ENCODE results near the gene PPP3CB. TPM values are rescaled to one million over a fixed set of nuclear protein-coding genes. Genes with fewer than 3 reads are reported as not detected.
A peak's percentile ranks its signal among the peaks of the same experiment; 100 is the strongest.

The PPP3CB gene
- total and polyA plus RNA-seq, 5 experiments from 2014 or later, result 5.0 to 35.0 (median 5.8) TPM

DNA sequence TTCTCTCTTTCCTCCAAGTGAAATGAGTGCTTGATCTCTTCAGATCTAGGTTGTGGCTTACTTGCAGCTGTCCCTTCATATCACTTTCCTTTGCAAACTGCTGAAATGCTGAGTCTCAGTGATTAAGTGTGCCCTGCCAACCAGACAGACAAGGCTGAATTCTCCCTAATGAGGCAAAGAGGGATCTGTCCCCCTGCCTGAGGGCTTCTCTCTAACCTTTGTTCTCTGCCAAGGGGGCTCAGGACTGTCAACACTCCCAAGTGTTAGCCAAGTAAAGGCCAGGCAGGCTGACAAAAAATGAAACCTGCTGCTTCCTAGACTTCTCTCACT is 62.3 kb downstream of the PPP3CB start, which contains the start of gene MSS51:
MSS51 (minus strand) TSS at position 24 of the 330 bp plus-strand sequence. CDS start 5,277 bp downstream, outside the sequence.
- H3K4me3 Mint-ChIP-seq, result peak within 1 kb of the TSS in 2 of 10 donors; percentile 34
- POLR2A ChIA-PET, result no interaction called here
- peak within 1 kb of the TSS in 9 of 10 donors; percentile 21 to 82 (median 67) for H3K27ac Mint-ChIP-seq
- no peaks in the 10 kb centered on the region for H3K9me3 Mint-ChIP-seq
- H3K4me1 Mint-ChIP-seq, result peaks cover 4 to 24% (median 16%) of the 10 kb centered on the region in 4 donors
- ATAC-seq, result peak; percentile 36 to 52
- H3K27me3 Mint-ChIP-seq, result no peaks in the 10 kb centered on the region
- DNase-seq, result peak in 1 of 10 donors; percentile 12
- peaks cover 0 to 23% (median 2%) of the 10 kb centered on the region in 3 donors for H3K36me3 Mint-ChIP-seq

- no peak for DNase-seq
- POLR2A ChIA-PET, result no interaction called here
- Mint-ChIP-seq H3K27me3 (no peaks in the 10 kb centered on the region), H3K9me3 (no peaks in the 10 kb centered on the region), H3K27ac (peak overlapping the region in 6 of 10 donors; percentile 4 to 81 (median 47)), H3K4me3 (peak overlapping the region in 1 of 10 donors; percentile 34), H3K4me1 (peaks cover 4 to 24% (median 16%) of the 10 kb centered on the region in 4 donors), H3K36me3 (peaks cover 0 to 19% (median 0%) of the 10 kb centered on the region in 3 donors)
- ATAC-seq, result no peak
These were observed 62.9 kb downstream of the PPP3CB start for GRCh38 chr10:73432646-73433537.

GRCh38 chr10:73426318-73426717 is 69.5 kb downstream of the PPP3CB start:
- no peak for ATAC-seq
- peak overlapping the region in 2 of 10 donors; percentile 11 to 74 for H3K27ac Mint-ChIP-seq
- no peaks in the 10 kb centered on the region for H3K9me3 Mint-ChIP-seq
- no peak overlapping the region for H3K4me3 Mint-ChIP-seq
- H3K36me3 Mint-ChIP-seq, result peaks cover 8 to 51% (median 20%) of the 10 kb centered on the region in 3 donors
- POLR2A ChIA-PET, result interaction anchor here (0.9 kb wide), 1 partner anchor 11 kb away, joined by 3 read pairs; no protein-coding TSS in a partner anchor
- no peaks in the 10 kb centered on the region for H3K27me3 Mint-ChIP-seq
- no peak for DNase-seq
- peaks cover 0 to 4% (median 0%) of the 10 kb centered on the region in 4 donors for H3K4me1 Mint-ChIP-seq

DNA sequence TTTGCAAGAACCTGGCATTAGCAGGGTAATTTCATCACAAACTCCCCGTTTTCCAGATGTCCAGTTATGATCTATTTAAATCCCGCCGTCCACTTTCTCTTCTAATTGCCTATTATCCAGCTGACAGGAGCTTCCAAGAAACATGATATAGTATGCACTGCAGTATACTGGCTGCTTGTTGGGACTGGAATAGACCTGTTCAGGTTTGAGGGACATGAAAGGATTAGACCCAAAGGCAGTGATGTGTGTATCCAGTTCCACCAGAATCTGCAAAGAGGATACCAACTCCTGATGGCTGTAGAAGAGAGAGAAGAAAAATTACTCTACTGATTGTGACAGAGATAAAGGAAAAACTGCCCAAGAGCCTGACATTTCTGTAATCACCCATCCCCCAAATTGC is 71.3 kb downstream of the PPP3CB start:
- H3K4me1 Mint-ChIP-seq, result peaks cover 0 to 4% (median 0%) of the 10 kb centered on the region in 4 donors
- DNase-seq, result no peak
- H3K36me3 Mint-ChIP-seq, result peaks cover 8 to 51% (median 20%) of the 10 kb centered on the region in 3 donors
- no peak overlapping the region for H3K4me3 Mint-ChIP-seq
- no peaks in the 10 kb centered on the region for H3K27me3 Mint-ChIP-seq
- ATAC-seq, result no peak
- H3K9me3 Mint-ChIP-seq, result no peaks in the 10 kb centered on the region
- POLR2A ChIA-PET, result no interaction called here
- no peak overlapping the region for H3K27ac Mint-ChIP-seq

DNA sequence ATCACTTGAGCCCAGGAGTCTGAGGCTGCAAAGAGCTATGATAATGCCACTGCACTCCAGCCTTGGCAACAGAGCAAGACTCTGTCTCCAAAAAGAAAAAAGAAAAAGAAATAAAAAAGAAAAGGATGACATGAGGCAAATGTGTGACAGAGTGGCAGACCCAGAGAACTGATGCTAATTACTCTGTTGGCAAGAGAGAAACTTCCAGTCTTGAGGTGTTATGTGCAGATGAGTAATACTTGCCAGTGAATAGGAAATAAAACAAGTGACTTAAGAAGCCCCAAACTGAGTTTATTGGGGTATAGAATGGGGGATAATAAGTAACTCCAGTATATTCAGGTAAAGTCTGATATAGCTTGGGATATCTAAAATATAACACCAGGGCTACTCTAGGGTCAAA is 72.5 kb downstream of the PPP3CB start:
- ATAC-seq (no peak), DNase-seq (no peak)
- Mint-ChIP-seq H3K36me3 (peaks cover 8 to 51% (median 20%) of the 10 kb centered on the region in 3 donors), H3K4me3 (no peak overlapping the region), H3K27me3 (no peaks in the 10 kb centered on the region), H3K4me1 (peaks cover 0 to 4% (median 0%) of the 10 kb centered on the region in 4 donors), H3K9me3 (no peaks in the 10 kb centered on the region), H3K27ac (no peak overlapping the region)
- POLR2A ChIA-PET, result no interaction called here

DNA sequence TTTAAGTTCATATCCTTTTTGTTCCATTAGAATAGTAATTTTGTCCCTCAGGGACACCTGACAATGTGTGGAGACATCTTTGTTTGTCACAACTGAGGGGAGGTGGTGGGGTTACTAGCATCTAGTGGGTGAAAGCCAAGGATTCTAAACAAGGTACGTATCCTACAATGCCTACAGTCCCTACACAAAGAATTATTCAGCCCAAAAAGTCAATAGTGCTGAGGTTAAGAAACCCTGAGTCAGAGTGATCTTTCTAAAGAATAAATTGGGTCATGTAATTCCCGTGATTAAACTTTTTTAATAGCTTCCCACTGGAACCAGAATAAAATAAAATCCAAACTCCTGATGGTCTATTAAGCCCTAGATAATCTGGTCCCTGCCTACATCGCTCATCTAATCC is 79.3 kb downstream of the PPP3CB start:
- H3K4me3 Mint-ChIP-seq, result no peak overlapping the region

DNA sequence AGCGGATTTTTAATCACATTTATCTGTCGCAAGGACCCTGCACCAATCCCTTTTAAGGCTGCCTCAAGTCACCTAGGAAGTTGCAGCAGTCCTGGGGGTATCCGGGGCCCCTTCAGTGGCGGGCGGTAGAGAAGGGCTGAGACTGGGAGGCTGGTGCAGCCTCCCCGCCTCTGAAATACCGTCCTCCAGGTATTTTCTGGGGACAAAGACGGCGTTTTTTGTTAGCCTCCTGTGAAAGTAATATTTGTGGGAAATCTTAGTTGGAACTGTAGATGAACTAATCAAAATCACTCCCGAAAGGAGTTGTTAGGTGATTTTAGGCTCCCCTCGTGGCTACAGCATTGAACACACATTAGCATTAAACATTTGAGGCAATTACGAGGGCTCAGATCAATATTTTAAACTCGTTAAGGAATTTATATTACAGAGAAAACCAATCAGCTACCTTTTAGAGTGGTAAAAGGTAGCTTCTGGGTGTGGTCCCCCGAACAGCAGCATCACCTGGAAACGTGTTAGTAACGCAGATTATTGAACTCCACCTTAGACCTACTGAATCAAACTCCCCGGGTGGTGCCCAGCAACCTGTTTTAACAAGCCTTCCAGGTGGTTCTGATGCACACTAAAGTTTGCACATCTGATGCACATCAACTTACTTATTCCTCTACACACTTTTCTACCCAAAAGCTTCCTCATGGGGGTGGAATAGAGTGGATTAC is 81.4 kb downstream of the PPP3CB start:
- H3K36me3 Mint-ChIP-seq, result peaks cover 0 to 4% (median 0%) of the 10 kb centered on the region in 3 donors

More for the DNA sequence above, 79.3 kb downstream of the PPP3CB start:
- POLR2A ChIA-PET, result no interaction called here
- H3K36me3 Mint-ChIP-seq, result no peaks in the 10 kb centered on the region
- peaks cover 0 to 2% (median 0%) of the 10 kb centered on the region in 5 donors for H3K27me3 Mint-ChIP-seq
- no peaks in the 10 kb centered on the region for H3K9me3 Mint-ChIP-seq
- no peak overlapping the region for H3K27ac Mint-ChIP-seq
- peaks cover 10 to 30% (median 27%) of the 10 kb centered on the region in 4 donors for H3K4me1 Mint-ChIP-seq
- DNase-seq (no peak), ATAC-seq (no peak)

GRCh38 chr10:73413528-73414229 is 82.1 kb downstream of the PPP3CB start, which contains the start of gene ANXA7:
Gene ANXA7 (minus strand): TSS chr10:73414058. CDS start chr10:73400856, 13,202 bp downstream.
- Mint-ChIP-seq H3K4me3 (peak within 1 kb of the TSS; percentile 89 to 99 (median 94)), H3K9me3 (no peaks in the 10 kb centered on the region), H3K4me1 (peaks cover 27 to 59% (median 56%) of the 10 kb centered on the region in 4 donors), H3K36me3 (peaks cover 0 to 4% (median 0%) of the 10 kb centered on the region in 3 donors), H3K27me3 (peaks cover 0 to 2% (median 0%) of the 10 kb centered on the region in 5 donors), H3K27ac (peak within 1 kb of the TSS; percentile 84 to 96 (median 93))
- ATAC-seq, result peak; percentile 94 to 96
- peak; percentile 82 to 95 (median 89) for DNase-seq
- POLR2A ChIA-PET, result interaction anchor here (0.5 to 3.0 kb wide), 8 partner anchors 8 to 885 kb away, joined by 3 to 27 read pairs (median 4); partner anchors contain the start of genes CFAP70, DNAJC9, MRPS16 and PPP3CB

More for the DNA sequence above, 81.4 kb downstream of the PPP3CB start:
- ATAC-seq (peak; percentile 6 to 50), DNase-seq (peak in 1 of 10 donors; percentile 30)
- Mint-ChIP-seq H3K27ac (peak overlapping the region; percentile 49 to 96 (median 88)), H3K4me3 (peak overlapping the region; percentile 85 to 99 (median 91)), H3K4me1 (peaks cover 21 to 52% (median 49%) of the 10 kb centered on the region in 4 donors), H3K27me3 (peaks cover 0 to 2% (median 0%) of the 10 kb centered on the region in 5 donors), H3K9me3 (no peaks in the 10 kb centered on the region)
- POLR2A ChIA-PET, result interaction anchor here (1.1 to 3.0 kb wide), 4 partner anchors 56 to 211 kb away, joined by 3 to 27 read pairs (median 8); partner anchors contain the start of genes CFAP70, DNAJC9 and PPP3CB

DNA sequence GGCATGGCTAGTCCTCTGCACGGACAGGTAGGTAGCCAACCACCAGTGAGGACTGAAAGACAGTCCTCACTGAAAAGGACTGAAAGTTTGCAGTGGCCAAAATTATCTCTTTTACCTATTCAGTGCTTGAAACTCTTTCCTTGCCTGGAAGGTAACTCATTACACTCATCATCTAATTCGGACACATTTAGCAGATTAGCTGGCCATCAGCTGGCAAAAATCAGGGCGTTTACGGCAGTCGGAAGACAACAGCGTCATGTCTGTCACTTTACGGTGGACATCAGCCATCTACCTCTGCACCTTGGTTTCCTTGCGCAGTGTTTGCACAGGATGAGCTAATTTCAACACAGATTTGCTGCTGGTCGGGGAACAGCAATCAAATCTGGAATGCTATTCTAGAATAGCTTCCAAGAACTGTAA is 82.7 kb downstream of the PPP3CB start:
- Mint-ChIP-seq H3K4me1 (peaks cover 28 to 62% (median 58%) of the 10 kb centered on the region in 4 donors), H3K9me3 (no peaks in the 10 kb centered on the region), H3K27ac (peak overlapping the region; percentile 84 to 96 (median 93)), H3K4me3 (peak overlapping the region; percentile 89 to 99 (median 94)), H3K27me3 (peaks cover 0 to 2% (median 0%) of the 10 kb centered on the region in 5 donors), H3K36me3 (peaks cover 0 to 5% (median 0%) of the 10 kb centered on the region in 3 donors)
- peak in 6 of 10 donors; percentile 26 to 71 (median 56) for DNase-seq
- ATAC-seq, result peak; percentile 21 to 49
- POLR2A ChIA-PET, result interaction anchor here (0.6 to 3.0 kb wide), 8 partner anchors 9 to 831 kb away, joined by 3 to 27 read pairs (median 4); partner anchors contain the start of genes CFAP70, DNAJC9, MRPS16 and PPP3CB

GRCh38 chr10:73410897-73411296 is 84.9 kb downstream of the PPP3CB start:
- no peak for ATAC-seq
- Mint-ChIP-seq H3K9me3 (no peaks in the 10 kb centered on the region), H3K27me3 (peaks cover 0 to 2% (median 0%) of the 10 kb centered on the region in 5 donors), H3K27ac (no peak overlapping the region), H3K4me1 (peaks cover 39 to 84% (median 77%) of the 10 kb centered on the region in 4 donors), H3K36me3 (peaks cover 0 to 21% (median 7%) of the 10 kb centered on the region in 3 donors), H3K4me3 (peak overlapping the region in 8 of 10 donors; percentile 2 to 99 (median 36))
- POLR2A ChIA-PET, result interaction anchor here (0.6 kb wide), 1 partner anchor 152 kb away, joined by 3 read pairs; no protein-coding TSS in a partner anchor
- DNase-seq, result no peak

GRCh38 chr10:73408978-73409521 is 86.8 kb downstream of the PPP3CB start:
- peaks cover 33 to 80% (median 78%) of the 10 kb centered on the region in 4 donors for H3K4me1 Mint-ChIP-seq
- H3K4me3 Mint-ChIP-seq, result peak overlapping the region in 5 of 10 donors; percentile 1 to 99 (median 22)
- peaks cover 0 to 23% (median 7%) of the 10 kb centered on the region in 3 donors for H3K36me3 Mint-ChIP-seq
- ATAC-seq (no peak), DNase-seq (no peak)
- H3K9me3 Mint-ChIP-seq, result no peaks in the 10 kb centered on the region
- POLR2A ChIA-PET, result no interaction called here
- H3K27me3 Mint-ChIP-seq, result no peaks in the 10 kb centered on the region
- H3K27ac Mint-ChIP-seq, result no peak overlapping the region

Data from naive thymus-derived CD8-positive, alpha-beta T cell (primary cell).